Immature natural killer cell (primary cell): Measurements from ENCODE around the gene DHCR7. TPM values are rescaled to one million over a fixed set of nuclear protein-coding genes. Genes with fewer than 3 reads are reported as not detected.

ENCODE experiments used
- DNase-seq, 3 donors: peaks; one replicate each; pipeline ENCODE4 v3.0.0; 2022; ENCODE audit warnings: mixed read lengths in 1 of 3
- H3K27ac Mint-ChIP-seq, 6 donors: one replicate each; pipeline ENCODE4 v1.8.0; 2020; ENCODE audit warnings: mixed read lengths in 6 of 6, mild to moderate bottlenecking in 5 of 6, inconsistent platforms in 4 of 6, moderate library complexity in 3 of 6
- H3K27me3 Mint-ChIP-seq, 3 donors: one replicate each; pipeline ENCODE4 v1.8.0; 2020 to 2021; ENCODE audit warnings: low read depth in 3 of 3, mild to moderate bottlenecking in 3 of 3, mixed read lengths in 3 of 3, moderate library complexity in 3 of 3, inconsistent platforms in 1 of 3
- H3K36me3 Mint-ChIP-seq, 3 donors: one replicate each; pipeline ENCODE4 v1.8.0; 2020; ENCODE audit warnings: mixed read lengths in 3 of 3, inconsistent platforms in 2 of 3, mild to moderate bottlenecking in 2 of 3
- H3K4me1 Mint-ChIP-seq, 2 donors: one replicate each; pipeline ENCODE4 v1.8.0; 2020; ENCODE audit warnings: inconsistent platforms in 2 of 2, mild to moderate bottlenecking in 2 of 2, mixed read lengths in 2 of 2, moderate library complexity in 1 of 2
- H3K4me3 Mint-ChIP-seq, 5 donors: one replicate each; pipeline ENCODE4 v1.8.0; 2020; ENCODE audit warnings: mild to moderate bottlenecking in 5 of 5, mixed read lengths in 5 of 5, inconsistent platforms in 3 of 5, moderate library complexity in 3 of 5
- H3K9me3 Mint-ChIP-seq, 6 donors: one replicate each; pipeline ENCODE4 v1.8.0; 2020; ENCODE audit warnings: mild to moderate bottlenecking in 6 of 6, mixed read lengths in 6 of 6, inconsistent platforms in 4 of 6, moderate library complexity in 3 of 6
- polyA plus RNA-seq, 3 donors: library from polyadenylated mRNA; unstranded; fragments of 300-500 nt; fragmentation: Illumina TruSeq; gene quantifications; one replicate each; pipeline ENCODE4 v1.2.3, GENCODE V29; 2021

Gene DHCR7
- polyA plus RNA-seq, result 10 to 100 TPM; 10.2 to 15.1 (median 15.0) TPM

- DNase-seq, result peak; percentile 93 to 95 (median 93)
- Mint-ChIP-seq H3K27ac (peak within 1 kb of the TSS; percentile 77 to 95 (median 88)), H3K4me1 (peaks cover 47 to 61% of the 10 kb centered on the region in 2 donors), H3K27me3 (peaks cover 3 to 5% (median 3%) of the 10 kb centered on the region in 3 donors), H3K36me3 (peaks cover 7 to 14% (median 13%) of the 10 kb centered on the region in 3 donors), H3K4me3 (peak within 1 kb of the TSS; percentile 86 to 93 (median 88)), H3K9me3 (peaks cover 0 to 3% (median 0%) of the 10 kb centered on the region in 6 donors)
Measured at GRCh38 chr11:71448257-71449171, at the start of gene DHCR7. TSS of gene DHCR7 (minus strand) at chr11:71448393. CDS start at chr11:71444952, 3,441 bp downstream.

- no peaks in the 10 kb centered on the region for H3K9me3 Mint-ChIP-seq
- no peak for DNase-seq
- no peaks in the 10 kb centered on the region for H3K4me1 Mint-ChIP-seq
- peak overlapping the region in 1 of 6 donors; percentile 64 for H3K27ac Mint-ChIP-seq
- H3K27me3 Mint-ChIP-seq, result peaks cover 0 to 2% (median 0%) of the 10 kb centered on the region in 3 donors
- peaks cover 47 to 65% (median 47%) of the 10 kb centered on the region in 3 donors for H3K36me3 Mint-ChIP-seq
- no peak overlapping the region for H3K4me3 Mint-ChIP-seq
Measured at GRCh38 chr11:71496421-71496820, 48.2 kb upstream of the DHCR7 start.

GRCh38 chr11:71495286-71496230, 47.4 kb upstream of the DHCR7 start:
- H3K27me3 Mint-ChIP-seq, result peaks cover 0 to 2% (median 0%) of the 10 kb centered on the region in 3 donors
- H3K36me3 Mint-ChIP-seq, result peaks cover 44 to 66% (median 46%) of the 10 kb centered on the region in 3 donors

GRCh38 chr11:71491940-71492339, 43.7 kb upstream of the DHCR7 start:
- no peak overlapping the region for H3K4me3 Mint-ChIP-seq
- peaks cover 0 to 3% (median 2%) of the 10 kb centered on the region in 3 donors for H3K27me3 Mint-ChIP-seq
- H3K9me3 Mint-ChIP-seq, result no peaks in the 10 kb centered on the region
- peaks cover 30 to 51% (median 31%) of the 10 kb centered on the region in 3 donors for H3K36me3 Mint-ChIP-seq
- no peaks in the 10 kb centered on the region for H3K4me1 Mint-ChIP-seq
- peak overlapping the region in 1 of 6 donors; percentile 25 for H3K27ac Mint-ChIP-seq
- no peak for DNase-seq

More at GRCh38 chr11:71495286-71496230, 47.4 kb upstream of the DHCR7 start:
- H3K4me1 Mint-ChIP-seq, result no peaks in the 10 kb centered on the region
- H3K27ac Mint-ChIP-seq, result no peak overlapping the region
- H3K4me3 Mint-ChIP-seq, result no peak overlapping the region
- no peaks in the 10 kb centered on the region for H3K9me3 Mint-ChIP-seq
- DNase-seq, result no peak

GRCh38 chr11:71491531-71491930, 43.3 kb upstream of the DHCR7 start:
- Mint-ChIP-seq H3K36me3 (peaks cover 28 to 49% (median 28%) of the 10 kb centered on the region in 3 donors), H3K4me3 (no peak overlapping the region), H3K4me1 (no peaks in the 10 kb centered on the region), H3K27ac (no peak overlapping the region), H3K27me3 (peaks cover 0 to 3% (median 2%) of the 10 kb centered on the region in 3 donors), H3K9me3 (no peaks in the 10 kb centered on the region)
- DNase-seq, result no peak

GRCh38 chr11:71490731-71491390, 42.7 kb upstream of the DHCR7 start:
- H3K27me3 Mint-ChIP-seq, result peaks cover 0 to 3% (median 2%) of the 10 kb centered on the region in 3 donors
- no peaks in the 10 kb centered on the region for H3K9me3 Mint-ChIP-seq
- H3K36me3 Mint-ChIP-seq, result peaks cover 33 to 54% (median 33%) of the 10 kb centered on the region in 3 donors
- H3K4me1 Mint-ChIP-seq, result no peaks in the 10 kb centered on the region
- no peak overlapping the region for H3K27ac Mint-ChIP-seq
- DNase-seq, result no peak
- H3K4me3 Mint-ChIP-seq, result no peak overlapping the region

- Mint-ChIP-seq H3K27me3 (peaks cover 0 to 3% (median 0%) of the 10 kb centered on the region in 3 donors), H3K4me1 (no peaks in the 10 kb centered on the region), H3K36me3 (peaks cover 33 to 56% (median 35%) of the 10 kb centered on the region in 3 donors), H3K27ac (no peak overlapping the region), H3K4me3 (no peak overlapping the region), H3K9me3 (no peaks in the 10 kb centered on the region)
- DNase-seq, result no peak
Measured at GRCh38 chr11:71490044-71490730, 42.0 kb upstream of the DHCR7 start.

GRCh38 chr11:71489311-71490043, 41.3 kb upstream of the DHCR7 start:
- H3K36me3 Mint-ChIP-seq, result peaks cover 31 to 56% (median 36%) of the 10 kb centered on the region in 3 donors
- no peaks in the 10 kb centered on the region for H3K4me1 Mint-ChIP-seq
- H3K27ac Mint-ChIP-seq, result peak overlapping the region in 2 of 6 donors; percentile 49 to 55
- H3K27me3 Mint-ChIP-seq, result peaks cover 0 to 3% (median 0%) of the 10 kb centered on the region in 3 donors
- no peak overlapping the region for H3K4me3 Mint-ChIP-seq
- H3K9me3 Mint-ChIP-seq, result no peaks in the 10 kb centered on the region
- DNase-seq, result no peak

- no peaks in the 10 kb centered on the region for H3K9me3 Mint-ChIP-seq
- H3K4me1 Mint-ChIP-seq, result no peaks in the 10 kb centered on the region
- H3K27me3 Mint-ChIP-seq, result peaks cover 0 to 3% (median 0%) of the 10 kb centered on the region in 3 donors
- peaks cover 35 to 57% (median 41%) of the 10 kb centered on the region in 3 donors for H3K36me3 Mint-ChIP-seq
- H3K4me3 Mint-ChIP-seq, result no peak overlapping the region
- no peak for DNase-seq
- H3K27ac Mint-ChIP-seq, result peak overlapping the region in 3 of 6 donors; percentile 35 to 55 (median 49)
Measured at GRCh38 chr11:71488681-71489270, 40.6 kb upstream of the DHCR7 start.

- no peaks in the 10 kb centered on the region for H3K9me3 Mint-ChIP-seq
- no peak overlapping the region for H3K27ac Mint-ChIP-seq
- H3K27me3 Mint-ChIP-seq, result peaks cover 0 to 3% (median 0%) of the 10 kb centered on the region in 3 donors
- no peaks in the 10 kb centered on the region for H3K4me1 Mint-ChIP-seq
- peaks cover 35 to 57% (median 40%) of the 10 kb centered on the region in 3 donors for H3K36me3 Mint-ChIP-seq
- H3K4me3 Mint-ChIP-seq, result no peak overlapping the region
- no peak for DNase-seq
Measured at GRCh38 chr11:71486320-71486719, 38.1 kb upstream of the DHCR7 start.

GRCh38 chr11:71485466-71485865, 37.3 kb upstream of the DHCR7 start:
- Mint-ChIP-seq H3K36me3 (peaks cover 37 to 56% (median 40%) of the 10 kb centered on the region in 3 donors), H3K27me3 (peaks cover 0 to 3% (median 0%) of the 10 kb centered on the region in 3 donors), H3K9me3 (no peaks in the 10 kb centered on the region), H3K4me3 (no peak overlapping the region), H3K27ac (no peak overlapping the region), H3K4me1 (no peaks in the 10 kb centered on the region)
- no peak for DNase-seq

- Mint-ChIP-seq H3K36me3 (peaks cover 37 to 56% (median 39%) of the 10 kb centered on the region in 3 donors), H3K4me3 (no peak overlapping the region), H3K4me1 (no peaks in the 10 kb centered on the region), H3K27me3 (peaks cover 0 to 3% (median 0%) of the 10 kb centered on the region in 3 donors), H3K27ac (no peak overlapping the region), H3K9me3 (no peaks in the 10 kb centered on the region)
- no peak for DNase-seq
Measured at GRCh38 chr11:71485063-71485399, 36.8 kb upstream of the DHCR7 start.
